ENCODE results near the gene CDHR1. TPM values are rescaled to one million over a fixed set of nuclear protein-coding genes. Genes with fewer than 3 reads are reported as not detected.
A peak's percentile ranks its signal among the peaks of the same experiment; 100 is the strongest.

Gene CDHR1
- polyA plus RNA-seq, 1 donor from 2014 or later = 1.9 TPM

- Histone ChIP-seq H3K4me2 (ENCODE audit: low read length) (no peak overlapping the region), H3F3A (ENCODE audit: insufficient read depth, low read length, poor library complexity, severe bottlenecking) (no peaks in the 10 kb centered on the region), H3K27ac (ENCODE audit: low read length) (no peak overlapping the region), H3K36me3 (ENCODE audit: insufficient read depth, low read length) (no peaks in the 10 kb centered on the region), H3K9me2 (ENCODE audit: insufficient read depth, low read length) (no peaks in the 10 kb centered on the region), H4K20me1 (ENCODE audit: insufficient read depth) (no peaks in the 10 kb centered on the region), H2AFZ (ENCODE audit: low read depth, low read length) (no peak overlapping the region), H3K9ac (ENCODE audit: low read length) (no peak overlapping the region), H3K27me3 (ENCODE audit: insufficient read depth, low read depth, low read length) (no peaks in the 10 kb centered on the region), H3K9me3 (ENCODE audit: low read length) (no peaks in the 10 kb centered on the region), H3K4me3 (ENCODE audit: low read length) (no peak overlapping the region), H3K79me2 (replicated peaks; ENCODE audit: insufficient read depth, low read length) (no peaks in the 10 kb centered on the region)
- TF ChIP-seq CTCF (IDR thresholded peaks at IDR 0.05; ENCODE audit: poor library complexity, severe bottlenecking) (no peak), SMC3 (conservative IDR thresholded peaks at IDR 0.05; ENCODE audit: poor library complexity) (no peak), RAD21 (conservative IDR thresholded peaks at IDR 0.05) (no peak), EP300 (conservative IDR thresholded peaks at IDR 0.05; ENCODE audit: poor library complexity, severe bottlenecking) (no peak), MXI1 (conservative IDR thresholded peaks at IDR 0.05; ENCODE audit: poor library complexity, severe bottlenecking) (no peak), TAF1 (IDR thresholded peaks at IDR 0.05; ENCODE audit: low read depth) (no peak), REST (IDR thresholded peaks at IDR 0.05; ENCODE audit: borderline replicate concordance) (no peak), EZH2 (IDR thresholded peaks at IDR 0.05; ENCODE audit: borderline replicate concordance, insufficient read depth, low read length, poor library complexity, severe bottlenecking) (no peak), POLR2AphosphoS5 (IDR thresholded peaks at IDR 0.05) (no peak)
These were observed 71.1 kb downstream of the CDHR1 start for GRCh38 chr10:84265418-84265817.

- Histone ChIP-seq H3K9me2 (ENCODE audit: insufficient read depth, low read length) (no peaks in the 10 kb centered on the region), H3K36me3 (ENCODE audit: insufficient read depth, low read length) (no peaks in the 10 kb centered on the region), H3K79me2 (replicated peaks; ENCODE audit: insufficient read depth, low read length) (no peaks in the 10 kb centered on the region), H2AFZ (ENCODE audit: low read depth, low read length) (no peak overlapping the region), H3F3A (ENCODE audit: insufficient read depth, low read length, poor library complexity, severe bottlenecking) (no peaks in the 10 kb centered on the region), H3K4me3 (ENCODE audit: low read length) (no peak overlapping the region), H3K9ac (ENCODE audit: low read length) (no peak overlapping the region), H3K27me3 (ENCODE audit: insufficient read depth, low read depth, low read length) (no peaks in the 10 kb centered on the region), H3K4me2 (ENCODE audit: low read length) (no peak overlapping the region), H3K27ac (ENCODE audit: low read length) (no peak overlapping the region), H4K20me1 (ENCODE audit: insufficient read depth) (no peaks in the 10 kb centered on the region), H3K9me3 (ENCODE audit: low read length) (no peaks in the 10 kb centered on the region)
- TF ChIP-seq POLR2AphosphoS5 (IDR thresholded peaks at IDR 0.05) (no peak), SMC3 (conservative IDR thresholded peaks at IDR 0.05; ENCODE audit: poor library complexity) (peak; percentile 31), REST (IDR thresholded peaks at IDR 0.05; ENCODE audit: borderline replicate concordance) (no peak), EP300 (conservative IDR thresholded peaks at IDR 0.05; ENCODE audit: poor library complexity, severe bottlenecking) (no peak), RAD21 (conservative IDR thresholded peaks at IDR 0.05) (no peak), TAF1 (IDR thresholded peaks at IDR 0.05; ENCODE audit: low read depth) (no peak), CTCF (IDR thresholded peaks at IDR 0.05; ENCODE audit: poor library complexity, severe bottlenecking) (peak; percentile 43), EZH2 (IDR thresholded peaks at IDR 0.05; ENCODE audit: borderline replicate concordance, insufficient read depth, low read length, poor library complexity, severe bottlenecking) (no peak)
These were observed 73.3 kb downstream of the CDHR1 start for GRCh38 chr10:84267503-84268126.
